Muscle layer of colon (tissue), 2 donors: ENCODE measurements around the gene LRP1.

Experiments used
- H3K27ac ChIP-seq: one replicate; pipeline ENCODE4 v1.7.0; 2013; ENCODE audit warnings: low read depth, mild to moderate bottlenecking, low read length, moderate library complexity
- H3K27me3 ChIP-seq, 2 donors: one replicate each; pipeline ENCODE4 v1.7.0; 2013; ENCODE audit warnings: low read length in 2 of 2, mild to moderate bottlenecking in 2 of 2; ENCODE audit not compliant: insufficient read depth in 2 of 2, control insufficient read depth in 1 of 2
- H3K36me3 ChIP-seq: one replicate; pipeline ENCODE4 v1.7.0; 2013; ENCODE audit warnings: mild to moderate bottlenecking, low read length; ENCODE audit not compliant: insufficient read depth
- H3K4me1 ChIP-seq: one replicate; pipeline ENCODE4 v1.7.0; 2013; ENCODE audit warnings: mild to moderate bottlenecking, low read length; ENCODE audit not compliant: insufficient read depth
- H3K4me3 ChIP-seq, 2 donors: one replicate each; pipeline ENCODE4 v1.7.0; 2013; ENCODE audit warnings: low read length in 2 of 2, low read depth in 1 of 2, mild to moderate bottlenecking in 1 of 2, moderate library complexity in 1 of 2
- H3K9ac ChIP-seq: one replicate; pipeline ENCODE4 v1.7.0; 2013; ENCODE audit warnings: low read length
- H3K9me3 ChIP-seq: one replicate; pipeline ENCODE4 v1.7.0; 2013; ENCODE audit warnings: mild to moderate bottlenecking, low read length
- donor health status: abdominal sarcoma.
- donor health status: Adenocarcinoma of cecum.

LRP1 gene

GRCh38 chr12:57219993-57220754, 91.9 kb downstream of the LRP1 start:
- H3K4me1 ChIP-seq: peaks cover 7% of the 10 kb centered on the region
- H3K9me3 ChIP-seq: no peaks in the 10 kb centered on the region
- H3K9ac ChIP-seq: no peak overlapping the region
- no peak overlapping the region for H3K4me3 ChIP-seq
- no peaks in the 10 kb centered on the region for H3K36me3 ChIP-seq
- H3K27ac ChIP-seq: no peak overlapping the region
- peaks cover 83 to 94% of the 10 kb centered on the region in 2 donors for H3K27me3 ChIP-seq

GRCh38 chr12:57220770-57221168, 92.5 kb downstream of the LRP1 start:
- Histone ChIP-seq H3K27me3 (peaks cover 83 to 94% of the 10 kb centered on the region in 2 donors), H3K27ac (no peak overlapping the region), H3K9ac (no peak overlapping the region), H3K4me3 (no peak overlapping the region), H3K36me3 (no peaks in the 10 kb centered on the region), H3K9me3 (no peaks in the 10 kb centered on the region), H3K4me1 (peaks cover 7% of the 10 kb centered on the region)

- H3K4me1 ChIP-seq: peaks cover 7% of the 10 kb centered on the region
- no peaks in the 10 kb centered on the region for H3K36me3 ChIP-seq
- no peak overlapping the region for H3K9ac ChIP-seq
- peaks cover 84 to 94% of the 10 kb centered on the region in 2 donors for H3K27me3 ChIP-seq
- no peak overlapping the region for H3K27ac ChIP-seq
- no peak overlapping the region for H3K4me3 ChIP-seq
- no peaks in the 10 kb centered on the region for H3K9me3 ChIP-seq
Measured at GRCh38 chr12:57221169-57221917, 93.1 kb downstream of the LRP1 start.

- Histone ChIP-seq H3K9me3 (no peaks in the 10 kb centered on the region), H3K4me1 (peaks cover 1% of the 10 kb centered on the region), H3K9ac (no peak overlapping the region), H3K27me3 (peaks cover 84 to 93% of the 10 kb centered on the region in 2 donors), H3K27ac (no peak overlapping the region), H3K36me3 (no peaks in the 10 kb centered on the region), H3K4me3 (no peak overlapping the region)
Measured at GRCh38 chr12:57222286-57223190, 94.3 kb downstream of the LRP1 start.

- Histone ChIP-seq H3K27me3 (peaks cover 74 to 84% of the 10 kb centered on the region in 2 donors), H3K4me1 (no peaks in the 10 kb centered on the region), H3K9me3 (no peaks in the 10 kb centered on the region), H3K36me3 (no peaks in the 10 kb centered on the region), H3K9ac (no peak overlapping the region), H3K4me3 (no peak overlapping the region), H3K27ac (no peak overlapping the region)
Measured at GRCh38 chr12:57223191-57224165, 95.2 kb downstream of the LRP1 start.

GRCh38 chr12:57224278-57224972, 96.1 kb downstream of the LRP1 start:
- peaks cover 67 to 75% of the 10 kb centered on the region in 2 donors for H3K27me3 ChIP-seq
- H3K4me1 ChIP-seq: peaks cover 5% of the 10 kb centered on the region
- H3K9ac ChIP-seq: no peak overlapping the region
- H3K36me3 ChIP-seq: no peaks in the 10 kb centered on the region
- no peaks in the 10 kb centered on the region for H3K9me3 ChIP-seq
- H3K4me3 ChIP-seq: no peak overlapping the region
- no peak overlapping the region for H3K27ac ChIP-seq

GRCh38 chr12:57224973-57225679, 96.8 kb downstream of the LRP1 start:
- peaks cover 7% of the 10 kb centered on the region for H3K4me1 ChIP-seq
- no peaks in the 10 kb centered on the region for H3K9me3 ChIP-seq
- H3K9ac ChIP-seq: no peak overlapping the region
- no peak overlapping the region for H3K27ac ChIP-seq
- no peak overlapping the region for H3K4me3 ChIP-seq
- H3K36me3 ChIP-seq: no peaks in the 10 kb centered on the region
- peaks cover 61 to 68% of the 10 kb centered on the region in 2 donors for H3K27me3 ChIP-seq

GRCh38 chr12:57225680-57226210, 97.5 kb downstream of the LRP1 start:
- peaks cover 57 to 62% of the 10 kb centered on the region in 2 donors for H3K27me3 ChIP-seq
- no peak overlapping the region for H3K27ac ChIP-seq
- H3K4me1 ChIP-seq: peaks cover 13% of the 10 kb centered on the region
- H3K9ac ChIP-seq: no peak overlapping the region
- H3K9me3 ChIP-seq: no peaks in the 10 kb centered on the region
- H3K4me3 ChIP-seq: no peak overlapping the region
- no peaks in the 10 kb centered on the region for H3K36me3 ChIP-seq

GRCh38 chr12:57226588-57227314, 98.5 kb downstream of the LRP1 start:
- Histone ChIP-seq H3K27ac (no peak overlapping the region), H3K9ac (no peak overlapping the region), H3K27me3 (peaks cover 47 to 52% of the 10 kb centered on the region in 2 donors), H3K36me3 (peaks cover 6% of the 10 kb centered on the region), H3K4me3 (no peak overlapping the region), H3K9me3 (no peaks in the 10 kb centered on the region), H3K4me1 (peaks cover 14% of the 10 kb centered on the region)
